Endodermal cell (in vitro differentiated cells): ENCODE data around the gene SETMAR. TPM values are rescaled to one million over a fixed set of nuclear protein-coding genes. Genes with fewer than 3 reads are reported as not detected.

Experiments
- DNase-seq: peaks from one replicate; pipeline ENCODE4 v3.0.0-alpha.2; 2017
- H3K27ac ChIP-seq: 2 replicates; pipeline ENCODE4 v1.5.1; 2013; ENCODE audit warnings: mild to moderate bottlenecking, low read depth, low read length, moderate library complexity
- H3K27me3 ChIP-seq: 2 replicates; pipeline ENCODE4 v1.6.1; 2013; ENCODE audit warnings: mild to moderate bottlenecking, low read length, moderate library complexity; ENCODE audit not compliant: insufficient read depth, control insufficient read depth, poor library complexity, severe bottlenecking
- H3K36me3 ChIP-seq: 2 replicates; pipeline ENCODE4 v1.7.0; 2013; ENCODE audit warnings: mild to moderate bottlenecking, low read length, moderate library complexity; ENCODE audit not compliant: control insufficient read depth, insufficient read depth
- H3K4me1 ChIP-seq: one replicate; pipeline ENCODE4 v1.7.0; 2013; ENCODE audit warnings: low read length; ENCODE audit not compliant: control insufficient read depth, insufficient read depth
- H3K4me3 ChIP-seq: 2 replicates; pipeline ENCODE4 v1.5.1; 2013; ENCODE audit warnings: mild to moderate bottlenecking, low read length, moderate library complexity
- H3K9ac ChIP-seq: 2 replicates; pipeline ENCODE4 v1.6.1; 2013; ENCODE audit warnings: mild to moderate bottlenecking, low read length, moderate library complexity; ENCODE audit not compliant: poor library complexity, severe bottlenecking; ENCODE audit errors: extremely low read depth
- H3K9me3 ChIP-seq: 2 replicates; pipeline ENCODE4 v1.6.1; 2013; ENCODE audit warnings: mild to moderate bottlenecking, low read length, moderate library complexity; ENCODE audit not compliant: control insufficient read depth
- H3K27ac Mint-ChIP-seq: 2 replicates; pipeline ENCODE4 v1.8.0; 2020; ENCODE audit warnings: mixed read lengths
- H3K27me3 Mint-ChIP-seq: 2 replicates; pipeline ENCODE4 v1.8.0; 2021; ENCODE audit warnings: mild to moderate bottlenecking, mixed read lengths; ENCODE audit not compliant: insufficient read depth
- H3K36me3 Mint-ChIP-seq: 2 replicates; pipeline ENCODE4 v1.8.0; 2020; ENCODE audit warnings: low read depth, mixed read lengths
- H3K4me1 Mint-ChIP-seq: 2 replicates; pipeline ENCODE4 v1.8.0; 2020; ENCODE audit warnings: mixed read lengths
- H3K4me3 Mint-ChIP-seq: 2 replicates; pipeline ENCODE4 v1.8.0; 2020; ENCODE audit warnings: mild to moderate bottlenecking, moderate library complexity, mixed read lengths
- H3K9me3 Mint-ChIP-seq: 2 replicates; pipeline ENCODE4 v1.8.0; 2020; ENCODE audit warnings: mild to moderate bottlenecking, mixed read lengths
- CTCF ChIP-seq: fragments of 200-600 bp; sonication (generic); conservative IDR thresholded peaks from 2 replicates; pipeline ENCODE4 v1.5.0; 2021; ENCODE audit warnings: antibody characterized with exemption, mild to moderate bottlenecking
- WGBS, 2 experiments: methylation state at CpG; one replicate each; pipeline versions ENCODE4 v1.1.5 to v1.1.7; 2013; ENCODE audit warnings: missing lambda C conversion rate in 2 of 2, mixed read lengths in 1 of 2; ENCODE audit not compliant: insufficient coverage in 1 of 2, insufficient read length in 1 of 2; 5-methylcytosine and 5-hydroxymethylcytosine counted together
- total RNA-seq, 2 donors: library from RNA; stranded (reverse); fragmentation: NEBNext Ultra II Directional in 1 of 2; extraction: Animal tissue kit (Norgen Biotek cat#: 25700) in 1 of 2; gene quantifications; 2 replicates in 1 of 2; 3 replicates in 1 of 2; pipeline ENCODE4 v1.2.1, GENCODE V29; 2021

SETMAR gene
- total RNA-seq, 2 donors from 2014 or later = 18.8 to 20.9 TPM

- 88 to 92% methylated on average over 1 of the region's 1 CpG for WGBS, 2 experiments
- Mint-ChIP-seq H3K27ac (no peak overlapping the region), H3K27me3 (peaks cover 2% of the 10 kb centered on the region)
Measured at GRCh38 chr3:4343258-4343657, 40.1 kb downstream of the SETMAR start.

GRCh38 chr3:4350789-4351163 is 47.6 kb downstream of the SETMAR start:
- Histone ChIP-seq H3K36me3 (no peaks in the 10 kb centered on the region), H3K9me3 (no peaks in the 10 kb centered on the region), H3K4me3 (no peak overlapping the region), H3K9ac (no peak overlapping the region), H3K4me1 (no peaks in the 10 kb centered on the region), H3K27me3 (peaks cover 39% of the 10 kb centered on the region), H3K27ac (no peak overlapping the region)
- no peak for DNase-seq
- H3K4me3 Mint-ChIP-seq = no peak overlapping the region
- H3K4me1 Mint-ChIP-seq = peaks cover 4% of the 10 kb centered on the region
- 27% methylated on average over 2 of the region's 2 CpGs; no CpG with 5 or more reads in 1 of the 2 experiments for WGBS, 2 experiments
- no peak overlapping the region for H3K27ac Mint-ChIP-seq
- peaks cover 24% of the 10 kb centered on the region for H3K27me3 Mint-ChIP-seq
- TF ChIP-seq CTCF = peak; percentile 92
- H3K36me3 Mint-ChIP-seq = peaks cover 4% of the 10 kb centered on the region
- H3K9me3 Mint-ChIP-seq = peaks cover 5% of the 10 kb centered on the region

More at GRCh38 chr3:4343258-4343657, 40.1 kb downstream of the SETMAR start:
- H3K9me3 ChIP-seq = no peaks in the 10 kb centered on the region
- Mint-ChIP-seq H3K36me3 (no peaks in the 10 kb centered on the region), H3K4me3 (no peak overlapping the region), H3K9me3 (peaks cover 3% of the 10 kb centered on the region), H3K4me1 (peaks cover 7% of the 10 kb centered on the region)
- no peaks in the 10 kb centered on the region for H3K36me3 ChIP-seq
- no peaks in the 10 kb centered on the region for H3K27me3 ChIP-seq
- no peaks in the 10 kb centered on the region for H3K4me1 ChIP-seq
- no peak overlapping the region for H3K27ac ChIP-seq
- DNase-seq = no peak
- H3K4me3 ChIP-seq = no peak overlapping the region
- H3K9ac ChIP-seq = no peak overlapping the region
- TF ChIP-seq CTCF = no peak

- WGBS, 2 experiments = 85 to 88% methylated on average over 8 to 11 of the region's 11 CpGs
- Mint-ChIP-seq H3K36me3 (peaks cover 4% of the 10 kb centered on the region), H3K4me3 (no peak overlapping the region), H3K27me3 (peaks cover 26% of the 10 kb centered on the region), H3K27ac (no peak overlapping the region), H3K9me3 (peaks cover 5% of the 10 kb centered on the region), H3K4me1 (peaks cover 6% of the 10 kb centered on the region)
- Histone ChIP-seq H3K9ac (no peak overlapping the region), H3K27ac (no peak overlapping the region), H3K27me3 (peaks cover 44% of the 10 kb centered on the region), H3K9me3 (no peaks in the 10 kb centered on the region), H3K4me3 (no peak overlapping the region), H3K4me1 (no peaks in the 10 kb centered on the region), H3K36me3 (no peaks in the 10 kb centered on the region)
- peak; percentile 34 for TF ChIP-seq CTCF
- no peak for DNase-seq
Measured at GRCh38 chr3:4351164-4351855, 48.1 kb downstream of the SETMAR start.
